Measurements from ENCODE around the gene ROBO1.

Gene ROBO1

DNA sequence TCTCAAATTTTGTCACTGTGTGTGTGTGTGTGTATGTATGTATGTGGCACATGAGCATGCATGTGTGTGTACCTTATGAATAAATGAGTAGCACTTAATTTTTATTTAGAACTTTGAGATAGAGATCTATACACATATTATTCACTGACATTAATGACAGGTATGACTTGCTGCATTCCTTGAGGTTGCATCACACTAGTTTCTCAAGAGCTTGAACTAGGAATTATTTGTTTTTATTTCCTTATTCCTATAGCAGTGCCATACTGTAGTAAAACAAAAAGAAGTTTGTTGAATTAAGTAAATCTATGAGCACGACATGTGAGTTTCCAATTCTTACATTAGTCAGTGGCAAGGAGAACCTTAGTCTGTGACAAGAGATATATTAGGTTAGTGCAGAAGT is 943.9 kb downstream of the ROBO1 start:
- DNase-seq: no peak

DNA sequence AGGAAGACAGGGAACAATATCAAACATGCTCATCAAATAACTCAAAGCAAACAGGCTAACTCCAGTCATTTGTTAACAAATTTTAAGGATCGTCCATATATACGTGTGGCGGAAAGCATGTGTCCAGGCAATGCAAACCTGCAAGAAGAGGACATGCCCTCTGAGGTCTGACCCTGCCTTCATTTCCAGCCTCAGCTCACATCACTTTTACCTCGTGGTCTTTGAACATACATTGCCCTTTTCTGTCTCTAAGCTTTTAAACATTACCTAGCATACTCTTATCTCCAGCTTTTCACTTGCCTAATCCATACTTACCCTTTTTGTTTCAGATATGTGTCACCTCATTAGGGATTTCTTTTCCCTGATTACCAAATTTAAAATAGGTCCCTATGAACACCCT is 944.4 kb downstream of the ROBO1 start:
- DNase-seq: no peak

DNA sequence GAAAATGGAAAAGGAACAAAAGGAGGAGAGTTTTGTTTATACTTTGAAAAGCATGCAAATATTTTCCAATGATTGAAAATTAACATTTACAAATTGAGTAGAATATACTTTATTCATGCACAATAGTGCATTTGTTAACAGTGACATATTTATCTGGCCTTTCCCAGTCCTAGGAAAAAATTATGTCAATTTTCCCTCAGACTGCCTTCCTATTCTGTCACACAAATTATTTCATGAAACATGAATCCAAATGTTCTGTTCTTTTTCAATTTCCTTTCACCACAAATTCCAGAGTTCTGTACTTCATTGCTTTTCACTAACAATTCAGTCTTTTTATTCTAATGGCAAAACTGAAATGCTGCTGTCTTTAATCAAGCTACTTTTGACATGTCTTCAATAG is 945.1 kb downstream of the ROBO1 start:
- no peak for DNase-seq

DNA sequence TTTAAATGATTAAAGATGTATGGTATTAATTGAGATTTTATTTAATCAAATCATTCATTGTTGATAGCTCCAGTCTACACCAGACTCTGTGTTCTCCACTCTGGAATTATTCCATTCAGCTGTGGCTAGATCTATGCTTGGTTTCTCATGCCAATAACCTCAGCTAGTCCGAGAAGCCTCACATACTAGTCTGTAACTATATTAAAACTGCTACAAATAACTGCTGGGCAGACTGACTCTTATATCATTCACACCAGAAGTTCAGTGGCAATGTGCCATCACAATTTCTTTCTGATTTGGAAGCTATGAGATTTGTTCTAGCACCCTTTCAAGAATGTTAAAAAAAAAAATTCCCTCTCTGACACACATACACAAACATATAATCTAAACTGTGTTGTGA is 947.3 kb downstream of the ROBO1 start:
- no peak for DNase-seq

DNA sequence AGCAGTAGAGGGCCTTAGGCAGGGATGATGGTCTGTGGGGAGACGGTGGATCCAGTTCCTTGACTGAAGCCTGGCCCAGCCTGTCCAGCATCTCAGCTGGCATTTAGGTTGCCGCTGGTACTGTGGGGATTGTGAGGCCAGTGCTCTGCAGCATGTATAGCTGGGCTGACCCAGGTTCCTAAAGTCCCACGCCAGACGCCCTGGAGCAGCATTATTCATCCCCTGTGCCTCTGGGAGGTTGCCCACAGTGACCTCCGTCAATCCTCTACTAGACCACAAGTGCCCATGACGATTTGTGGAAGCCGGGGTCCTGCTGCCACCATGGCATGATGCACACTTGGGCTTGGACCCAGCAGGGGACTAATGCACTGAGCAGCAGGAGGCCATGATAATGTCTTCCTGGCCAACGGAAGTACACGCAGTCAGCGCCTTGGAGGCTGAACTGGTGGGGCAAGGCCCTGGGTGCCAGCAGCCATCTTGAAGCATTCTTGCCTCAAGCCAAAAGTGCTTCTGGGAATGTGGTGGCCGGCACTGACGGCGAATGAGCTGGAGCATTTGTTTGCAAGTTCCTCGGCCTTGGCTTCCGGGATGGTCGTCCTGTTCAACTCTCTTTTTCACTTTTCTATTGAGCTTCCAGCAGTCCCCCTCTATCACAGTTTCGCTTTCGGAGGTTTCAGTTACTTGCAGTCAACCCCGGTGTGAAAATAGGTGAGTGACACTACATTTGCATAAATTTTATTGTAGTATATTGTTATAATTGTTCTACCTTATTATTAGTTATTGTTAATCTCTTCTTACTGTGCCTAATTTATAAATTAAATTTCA is 949.4 kb downstream of the ROBO1 start:
- no peak for DNase-seq

DNA sequence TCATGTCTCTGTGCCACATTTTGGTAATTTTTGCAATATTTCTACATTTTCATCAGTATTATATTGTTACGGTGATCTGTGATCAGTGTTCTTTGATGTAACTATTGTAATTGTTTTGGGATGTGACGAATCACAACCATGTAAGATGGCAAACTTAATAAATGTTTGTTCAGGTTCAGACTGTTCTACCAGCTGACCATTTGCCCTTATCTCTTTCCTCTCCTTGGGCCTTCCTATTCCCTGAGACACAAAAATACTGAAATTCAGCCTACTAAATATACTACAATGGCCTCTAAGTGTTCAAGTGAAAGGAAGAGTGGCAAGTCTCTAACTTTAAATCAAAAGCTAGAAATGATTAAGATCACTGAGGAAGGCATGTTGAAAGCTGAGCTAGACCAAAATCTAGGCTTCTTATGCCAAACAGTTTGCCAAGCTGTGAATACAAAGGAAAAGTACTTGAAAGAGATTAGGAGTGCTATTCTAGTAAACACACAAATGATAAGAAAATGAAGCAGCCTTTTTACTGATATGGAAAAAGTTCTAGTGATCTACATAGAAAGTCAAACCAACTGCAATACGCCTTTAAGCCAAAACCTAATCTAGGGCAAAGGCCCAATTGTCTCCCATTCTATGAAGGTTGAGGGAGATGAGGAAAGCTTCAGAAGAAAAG is 952.8 kb downstream of the ROBO1 start:
- no peak for DNase-seq

DNA sequence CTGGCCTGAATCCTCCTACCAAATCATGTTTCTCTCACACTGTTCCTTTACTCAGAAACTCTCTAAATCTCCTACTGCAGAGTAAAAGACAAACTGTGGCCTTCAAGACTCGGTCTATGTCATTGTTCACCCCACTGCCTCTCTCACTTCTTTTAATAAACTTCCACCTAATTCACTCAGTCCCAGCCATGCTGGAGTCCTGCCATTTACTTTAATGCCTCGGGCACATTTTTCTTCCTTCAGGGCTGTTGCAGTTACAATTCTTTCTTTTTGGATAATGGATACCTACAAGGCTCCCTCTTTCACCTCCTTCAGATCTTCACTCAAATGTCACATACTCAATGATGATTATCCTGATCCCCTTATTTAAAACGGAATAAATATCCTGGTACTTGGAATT is 955.6 kb downstream of the ROBO1 start:
- no peak for DNase-seq

- no peak for DNase-seq
Measured at GRCh38 chr3:78809966-78810365, 957.8 kb downstream of the ROBO1 start.

- DNase-seq: no peak
Measured at GRCh38 chr3:78804251-78805037, 963.4 kb downstream of the ROBO1 start.

DNA sequence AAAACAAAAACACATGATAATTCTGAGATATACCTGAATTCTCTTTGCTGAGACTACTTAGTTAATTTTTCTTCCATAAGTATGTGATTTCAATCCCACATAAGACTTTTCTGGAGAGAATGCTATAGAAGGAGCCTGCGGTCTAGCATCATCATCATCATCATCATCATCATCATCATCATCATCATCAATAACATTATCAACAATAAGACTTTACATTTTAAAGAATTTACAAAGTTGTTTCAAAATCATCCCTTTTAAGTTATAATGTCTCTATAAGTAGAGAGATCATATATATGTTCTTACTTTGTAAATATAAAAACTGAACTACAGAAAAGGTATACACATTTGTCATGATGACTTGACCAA is 965.3 kb downstream of the ROBO1 start:
- DNase-seq: no peak

GRCh38 chr3:78801926-78802561 is 965.8 kb downstream of the ROBO1 start:
- no peak for DNase-seq

DNA sequence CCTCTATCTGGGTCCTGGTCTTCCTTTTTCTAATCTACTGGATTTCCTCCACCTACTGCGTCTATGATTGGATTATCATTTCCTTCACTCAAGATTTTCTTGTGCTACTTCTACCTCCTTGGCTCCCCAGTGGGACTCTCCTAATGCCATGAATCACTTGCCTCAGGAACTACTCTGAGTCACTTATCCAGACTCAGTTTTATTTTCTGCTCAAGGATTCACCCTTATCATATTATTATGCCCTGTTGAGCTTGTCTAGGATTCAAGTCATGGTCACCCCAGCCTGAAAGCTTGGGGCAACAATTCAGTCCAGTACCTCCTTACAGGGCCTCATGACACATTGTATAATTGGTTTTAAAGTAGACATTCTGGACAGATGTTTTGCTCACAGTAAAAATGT is 968.1 kb downstream of the ROBO1 start:
- no peak for DNase-seq

DNA sequence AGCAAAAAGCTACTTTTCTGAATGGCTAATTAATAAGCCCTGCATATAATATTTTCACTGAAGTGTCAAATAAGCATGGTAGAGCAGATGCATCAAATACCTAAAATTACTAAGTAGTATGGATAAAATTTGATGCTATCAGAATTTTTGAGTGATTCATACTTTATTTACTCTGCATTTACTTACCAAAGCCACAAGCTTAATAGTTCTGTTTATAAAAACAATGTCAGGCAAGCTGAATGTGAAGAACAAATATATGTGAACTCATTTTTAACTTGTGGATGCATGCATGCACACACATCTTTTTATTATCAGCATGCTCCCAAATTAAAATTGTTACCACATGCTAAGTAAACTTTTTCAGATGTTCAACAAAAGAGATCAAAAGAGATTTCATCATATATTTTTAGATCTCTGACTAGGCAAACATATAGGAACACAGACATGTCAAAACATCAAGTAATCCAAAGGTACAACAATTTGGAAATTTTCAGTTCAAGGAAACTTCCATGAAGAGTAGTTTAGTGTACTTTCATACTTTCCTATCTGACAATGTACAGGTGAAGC is 969.4 kb downstream of the ROBO1 start:
- DNase-seq: no peak

- no peak for DNase-seq
Measured at GRCh38 chr3:78794431-78794830, 973.4 kb downstream of the ROBO1 start.

DNA sequence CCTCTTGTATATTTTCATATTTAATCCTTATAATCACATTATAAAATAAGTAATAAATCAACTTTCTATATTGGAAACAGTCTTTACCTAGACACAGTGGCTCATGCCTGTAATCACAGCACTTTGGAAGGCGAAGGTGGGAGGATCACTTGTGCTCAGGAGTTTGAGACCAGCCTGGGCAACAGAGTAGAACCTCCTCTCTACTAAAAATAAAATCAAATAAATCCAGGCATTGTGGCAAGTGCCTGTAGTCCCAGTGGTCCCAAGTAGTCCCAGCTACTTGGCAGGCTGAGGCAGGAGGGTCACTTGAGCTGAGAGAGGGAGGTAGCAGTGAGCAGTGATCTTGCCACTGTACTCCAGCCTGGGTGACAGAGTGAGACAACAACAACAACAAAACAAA is 975.1 kb downstream of the ROBO1 start:
- DNase-seq: no peak

DNA sequence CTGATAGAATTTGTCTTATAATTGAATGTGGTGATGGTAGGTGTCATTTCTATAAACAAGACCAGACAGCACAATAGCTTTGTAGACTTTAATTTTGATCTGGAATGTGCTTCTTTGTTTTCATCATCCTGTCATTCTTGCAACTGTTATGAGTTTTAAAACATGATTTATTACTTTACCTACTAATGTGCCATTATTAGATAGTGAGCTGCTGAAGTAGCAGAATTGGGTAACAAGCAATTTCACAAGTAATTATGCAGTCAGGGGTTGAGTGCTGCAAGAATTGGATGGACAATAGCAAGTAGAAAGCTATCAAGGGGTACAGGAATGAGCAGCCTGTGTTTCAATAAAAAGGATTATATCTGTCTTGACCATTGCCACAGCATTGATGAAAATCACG is 975.6 kb downstream of the ROBO1 start:
- no peak for DNase-seq

DNA sequence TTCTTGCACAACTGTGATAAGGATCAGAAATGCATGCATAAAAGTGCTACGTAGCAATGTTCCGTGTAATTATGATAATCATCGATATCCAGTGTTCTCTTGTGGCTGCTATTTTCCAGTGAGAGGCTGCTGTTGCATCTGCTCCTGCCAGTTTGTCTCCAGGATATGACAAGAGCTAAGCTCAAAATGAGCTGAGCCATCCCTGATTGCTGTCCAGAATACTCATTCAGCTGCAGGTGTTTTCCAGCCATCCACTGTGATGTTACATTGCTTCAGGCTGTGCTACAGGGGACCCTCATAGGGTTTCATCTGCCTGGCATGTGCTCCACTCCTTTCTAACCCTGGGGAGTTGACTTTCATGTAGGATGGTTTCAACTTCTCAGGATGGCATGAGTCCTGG is 976.0 kb downstream of the ROBO1 start:
- DNase-seq: no peak

DNA sequence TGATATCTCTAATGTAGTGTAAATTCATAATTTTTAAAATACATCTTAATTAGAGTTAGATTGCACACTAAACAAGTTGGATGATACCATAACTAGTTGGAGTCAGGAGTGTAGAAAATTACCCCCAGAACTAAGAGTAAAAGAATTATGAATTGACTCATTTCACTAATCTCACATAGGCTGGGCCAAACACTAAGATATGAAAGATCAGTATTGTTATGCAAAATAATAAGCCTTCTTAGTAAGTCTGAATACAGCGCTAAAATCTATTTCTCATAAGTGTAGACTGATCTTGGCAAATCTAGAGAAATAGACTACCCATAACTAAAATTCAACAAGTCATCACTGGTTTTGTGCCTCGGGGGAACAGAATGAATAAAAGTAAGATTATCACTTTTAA is 979.0 kb downstream of the ROBO1 start:
- no peak for DNase-seq

DNA sequence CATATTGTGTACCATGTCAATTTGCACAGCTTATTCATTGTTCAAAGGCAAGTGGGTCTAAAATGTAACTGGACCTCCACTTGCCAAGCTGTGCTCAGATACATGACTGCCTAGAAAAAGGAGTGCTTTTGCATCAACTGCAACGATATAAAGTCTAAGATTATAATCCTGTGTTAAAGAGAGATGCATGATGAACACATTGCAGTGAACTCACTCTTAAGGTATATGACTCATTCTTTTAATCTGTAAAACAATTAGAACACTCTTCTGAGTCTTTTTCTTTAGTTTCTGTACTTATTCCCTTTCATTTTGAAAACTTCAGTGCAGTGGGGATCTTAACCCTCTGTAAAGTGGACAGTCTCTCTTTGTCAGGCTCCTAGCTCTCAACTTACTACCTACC is 982.8 kb downstream of the ROBO1 start:
- no peak for DNase-seq

GRCh38 chr3:78781351-78781750 is 986.4 kb downstream of the ROBO1 start:
- DNase-seq: no peak

DNA sequence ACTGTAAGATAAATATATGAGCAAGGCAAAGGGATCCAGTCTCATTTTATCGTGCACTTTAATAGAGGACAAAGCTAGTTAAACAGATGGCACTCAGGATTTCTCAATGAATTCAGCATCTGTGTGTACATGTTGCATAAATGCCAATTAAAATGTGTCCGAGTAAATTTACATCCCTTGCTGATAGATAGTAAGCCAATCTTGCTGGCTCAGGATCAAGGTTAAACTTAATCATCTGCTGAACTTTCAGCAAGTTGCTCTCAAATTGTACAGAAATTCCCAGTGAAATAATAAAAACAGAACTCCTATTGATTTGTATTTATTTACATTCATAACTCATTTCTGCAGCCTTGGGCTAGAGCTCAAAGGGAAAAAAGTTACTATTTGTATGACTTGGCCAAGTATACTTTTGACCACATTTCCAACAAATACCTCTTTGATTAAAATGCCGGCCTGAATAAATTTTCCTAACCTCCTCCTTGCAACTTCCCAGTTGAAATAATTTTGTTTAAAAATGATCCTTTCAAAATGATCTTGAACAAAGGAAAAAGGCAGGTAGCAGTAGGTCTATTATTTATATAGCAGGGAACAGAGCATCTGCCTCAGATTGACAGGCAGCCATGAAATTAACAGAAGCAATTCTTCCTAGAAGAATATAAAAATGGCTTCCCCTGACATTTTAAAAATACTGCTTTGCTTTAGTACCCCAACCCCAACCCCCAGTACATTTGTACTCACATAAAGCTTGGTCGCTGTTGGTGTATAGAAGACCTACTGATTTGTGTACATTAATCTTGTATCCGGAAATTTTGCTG is 1001.9 kb downstream of the ROBO1 start:
- no peak for DNase-seq

DNA sequence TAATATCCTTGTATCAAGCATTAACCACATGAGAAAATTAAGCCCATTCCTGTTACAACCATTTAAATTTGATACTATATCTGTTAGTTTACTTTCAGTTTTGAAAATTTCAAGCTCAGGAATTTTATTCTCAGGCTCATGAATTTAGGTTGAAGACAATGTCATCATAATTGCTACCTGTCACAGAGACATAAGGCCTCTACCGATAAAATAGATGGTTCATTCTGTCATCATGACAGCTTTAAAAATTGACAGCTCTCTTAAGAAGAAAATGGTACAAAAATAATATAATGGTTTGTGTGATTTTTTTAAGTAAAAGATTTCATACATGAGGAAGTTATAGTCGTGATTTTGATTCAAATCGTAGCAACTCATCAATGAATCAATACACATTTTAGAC is 1003.2 kb downstream of the ROBO1 start:
- no peak for DNase-seq
